22Rv1 (cell line): ENCODE data around the gene FGF1.

Experiments
- ZFX ChIP-seq: fragments of 450-650 bp; IDR thresholded peaks from 2 replicates; pipeline ENCODE4 v1.6.1; 2017; ENCODE audit warnings: antibody characterized with exemption, borderline replicate concordance
- TF ChIP-seq, protein P1 (sequence below): fragments of 450-650 bp; IDR thresholded peaks from 2 replicates; pipeline ENCODE4 v1.5.1; 2017; ENCODE audit warnings: mild to moderate bottlenecking

DNA sequence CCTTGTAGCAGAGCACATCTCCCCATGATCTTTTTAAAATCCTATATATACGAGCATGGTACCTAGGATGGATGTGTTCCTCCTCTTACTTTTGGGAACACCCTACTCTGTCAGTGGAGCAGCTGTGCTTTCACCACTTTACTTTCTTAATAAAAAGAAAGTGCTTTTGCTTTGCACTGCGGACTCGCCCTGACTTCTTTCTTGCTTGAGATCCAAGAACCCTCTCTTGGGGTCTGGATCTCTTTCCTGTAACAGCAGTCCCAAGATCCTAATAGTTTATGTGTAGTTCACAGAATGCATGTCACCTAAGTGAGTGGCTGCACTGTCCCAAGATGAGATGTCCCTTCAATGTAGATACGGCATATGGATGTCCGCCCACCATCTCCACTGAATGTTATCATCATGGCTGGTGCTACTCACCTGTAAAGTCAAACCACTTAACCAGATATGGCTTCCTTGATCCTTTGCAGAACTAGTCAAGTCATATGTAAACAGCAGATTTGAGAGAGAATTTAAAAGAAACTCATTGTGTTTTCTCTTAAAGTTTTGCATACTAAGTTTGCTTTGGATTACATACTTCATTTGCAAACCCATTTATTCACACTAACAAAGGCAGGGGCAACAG is 1.9 kb downstream of the FGF1 start:
- TF ChIP-seq, protein P1, sequence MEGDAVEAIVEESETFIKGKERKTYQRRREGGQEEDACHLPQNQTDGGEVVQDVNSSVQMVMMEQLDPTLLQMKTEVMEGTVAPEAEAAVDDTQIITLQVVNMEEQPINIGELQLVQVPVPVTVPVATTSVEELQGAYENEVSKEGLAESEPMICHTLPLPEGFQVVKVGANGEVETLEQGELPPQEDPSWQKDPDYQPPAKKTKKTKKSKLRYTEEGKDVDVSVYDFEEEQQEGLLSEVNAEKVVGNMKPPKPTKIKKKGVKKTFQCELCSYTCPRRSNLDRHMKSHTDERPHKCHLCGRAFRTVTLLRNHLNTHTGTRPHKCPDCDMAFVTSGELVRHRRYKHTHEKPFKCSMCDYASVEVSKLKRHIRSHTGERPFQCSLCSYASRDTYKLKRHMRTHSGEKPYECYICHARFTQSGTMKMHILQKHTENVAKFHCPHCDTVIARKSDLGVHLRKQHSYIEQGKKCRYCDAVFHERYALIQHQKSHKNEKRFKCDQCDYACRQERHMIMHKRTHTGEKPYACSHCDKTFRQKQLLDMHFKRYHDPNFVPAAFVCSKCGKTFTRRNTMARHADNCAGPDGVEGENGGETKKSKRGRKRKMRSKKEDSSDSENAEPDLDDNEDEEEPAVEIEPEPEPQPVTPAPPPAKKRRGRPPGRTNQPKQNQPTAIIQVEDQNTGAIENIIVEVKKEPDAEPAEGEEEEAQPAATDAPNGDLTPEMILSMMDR: no peak
- no peak for TF ChIP-seq ZFX
